NCI-H69 (cell line): Measurements from ENCODE around the gene TUBB4A.

Experiments used
- DNase-seq: peaks from one replicate; lab custom pipeline; 2025; lab: John Stamatoyannopoulos, UW

TUBB4A gene

GRCh38 chr19:6494438-6495036, 7.6 kb downstream of the TUBB4A start:
- no peak for DNase-seq

- no peak for DNase-seq
Observed at GRCh38 chr19:6491802-6492592, 10.1 kb downstream of the TUBB4A start.

GRCh38 chr19:6490134-6490533, 12.0 kb downstream of the TUBB4A start:
- no peak for DNase-seq

- no peak for DNase-seq
Observed at GRCh38 chr19:6489278-6490061, 12.6 kb downstream of the TUBB4A start.

GRCh38 chr19:6484831-6485230, 17.3 kb downstream of the TUBB4A start:
- DNase-seq = no peak

- DNase-seq = no peak
Observed at GRCh38 chr19:6484230-6484629, 17.9 kb downstream of the TUBB4A start.

GRCh38 chr19:6483235-6483634, 18.9 kb downstream of the TUBB4A start:
- no peak for DNase-seq

- no peak for DNase-seq
Observed at GRCh38 chr19:6482343-6482686, 19.8 kb downstream of the TUBB4A start.

- no peak for DNase-seq
Observed at GRCh38 chr19:6481541-6482342, 20.4 kb downstream of the TUBB4A start, which contains the start of gene DENND1C. DENND1C (minus strand) TSS chr19:6481787; CDS start chr19:6481695, 92 bp downstream.

- DNase-seq = no peak
Observed at GRCh38 chr19:6480848-6481415, 21.2 kb downstream of the TUBB4A start.

GRCh38 chr19:6479836-6480398, 22.2 kb downstream of the TUBB4A start:
- no peak for DNase-seq

- no peak for DNase-seq
Observed at GRCh38 chr19:6478815-6479214, 23.3 kb downstream of the TUBB4A start.

GRCh38 chr19:6476896-6477431, 25.1 kb downstream of the TUBB4A start:
- DNase-seq = no peak

- no peak for DNase-seq
Observed at GRCh38 chr19:6476155-6476895, 25.8 kb downstream of the TUBB4A start.

- no peak for DNase-seq
Observed at GRCh38 chr19:6475321-6476108, 26.6 kb downstream of the TUBB4A start.

GRCh38 chr19:6473647-6474046, 28.5 kb downstream of the TUBB4A start:
- no peak for DNase-seq

GRCh38 chr19:6472713-6473112, 29.4 kb downstream of the TUBB4A start:
- no peak for DNase-seq

- DNase-seq = no peak
Observed at GRCh38 chr19:6471076-6471475, 31.0 kb downstream of the TUBB4A start.

GRCh38 chr19:6470173-6470572, 31.9 kb downstream of the TUBB4A start:
- no peak for DNase-seq

GRCh38 chr19:6467384-6467783, 34.7 kb downstream of the TUBB4A start:
- DNase-seq = no peak
